GM12878 (cell line): ENCODE measurements around the gene ANAPC5. TPM values are rescaled to one million over a fixed set of nuclear protein-coding genes. Genes with fewer than 3 reads are reported as not detected.

Experiments used
- ATAC-seq: fragments of 200-7000 bp; cut with Tn5 transposase; 3 replicates; pipeline ENCODE4 v1.9.1; 2020; ENCODE audit warnings: mild to moderate bottlenecking, moderate library complexity
- BruUV-seq: library from RNA; stranded (reverse); fragments of 400-500 nt; replicated peaks from 2 replicates; lab custom pipeline; 2021; lab: Mats Ljungman, UMichigan
- CTCF ChIA-PET: fragments of 300-600 bp; sonication (Branson Sonifier 250); formaldehyde crosslinking; extraction: SDS; loops from one replicate; lab custom pipeline; 2021; ENCODE audit warnings: inconsistent platforms; lab: Yijun Ruan, JAX
- POLR2A ChIA-PET: fragments of 350-600 bp; formaldehyde crosslinking; extraction: SDS; loops from one replicate; lab custom pipeline; 2021; ENCODE audit warnings: inconsistent platforms; lab: Charles Lee
- RAD21 ChIA-PET: fragments of 300-600 bp; sonication (Branson Sonifier 250); formaldehyde crosslinking; loops from one replicate; lab custom pipeline; 2023; ENCODE audit warnings: antibody characterized with exemption; ENCODE audit not compliant: unreplicated experiment; lab: Charles Lee
- SMC1A ChIA-PET: fragments of 300-600 bp; sonication (Branson Sonifier 250); formaldehyde crosslinking; loops from one replicate; lab custom pipeline; 2023; ENCODE audit not compliant: unreplicated experiment, uncharacterized antibody; lab: Charles Lee
- DNase-seq: peaks from one replicate; pipeline ENCODE4 v3.0.0-alpha.2; 2011; ENCODE audit warnings: low read depth, low spot score
- FAIRE-seq: peaks from 3 replicates; lab custom pipeline; 2011; peaks lifted over from hg19 to GRCh38; lab: Jason Lieb, UNC
- H2AFZ ChIP-seq: 2 replicates; pipeline ENCODE4 v1.6.0; 2011; ENCODE audit warnings: low read depth, low read length, control low read depth; ENCODE audit not compliant: control insufficient read depth
- H3K27ac ChIP-seq: 2 replicates; pipeline ENCODE4 v1.5.1; 2011; ENCODE audit warnings: control low read depth; ENCODE audit not compliant: control insufficient read depth, insufficient read depth
- H3K27me3 ChIP-seq, 2 experiments: replicated peaks in 1 of 2; 2 replicates each; pipeline versions ENCODE4 v1.6.0 to v1.6.1; 2011; ENCODE audit warnings: low read length in 1 of 2; ENCODE audit not compliant: control insufficient read depth in 2 of 2, insufficient read depth in 2 of 2
- H3K36me3 ChIP-seq, 2 experiments: 2 replicates each; pipeline ENCODE4 v1.5.1; 2011; ENCODE audit warnings: low read length in 1 of 2; ENCODE audit not compliant: control insufficient read depth in 2 of 2, insufficient read depth in 2 of 2
- H3K4me1 ChIP-seq: 2 replicates; pipeline ENCODE4 v1.6.1; 2011; ENCODE audit warnings: mild to moderate bottlenecking, low read length, moderate library complexity, mixed read lengths; ENCODE audit not compliant: control insufficient read depth, insufficient read depth
- H3K4me2 ChIP-seq: 2 replicates; pipeline ENCODE4 v1.6.0; 2011; ENCODE audit warnings: control low read depth; ENCODE audit not compliant: control insufficient read depth, insufficient read depth
- H3K4me3 ChIP-seq: fragments of 200-600 bp; sonication (generic); 2 replicates; pipeline ENCODE4 v1.5.1; 2016
- H3K79me2 ChIP-seq: 2 replicates; pipeline ENCODE4 v1.6.0; 2011; ENCODE audit warnings: low read length; ENCODE audit not compliant: control insufficient read depth, insufficient read depth
- H3K9ac ChIP-seq: 2 replicates; pipeline ENCODE4 v1.8.0; 2011; ENCODE audit warnings: low read length, control low read depth, mixed read lengths; ENCODE audit not compliant: control insufficient read depth, insufficient read depth
- H3K9me3 ChIP-seq: replicated peaks from 3 replicates; pipeline ENCODE4 v1.5.1; 2011; ENCODE audit warnings: mild to moderate bottlenecking, low read length; ENCODE audit not compliant: control insufficient read depth, insufficient read depth
- H4K20me1 ChIP-seq: 2 replicates; pipeline ENCODE4 v1.6.0; 2011; ENCODE audit not compliant: control insufficient read depth, insufficient read depth
- POLR2A ChIP-seq: IDR thresholded peaks from 2 replicates; pipeline ENCODE4 v1.6.1; 2011; ENCODE audit warnings: low read depth, mild to moderate bottlenecking, low read length
- POLR2AphosphoS5 ChIP-seq: IDR thresholded peaks from 2 replicates; pipeline ENCODE4 v1.6.1; 2011; ENCODE audit warnings: mild to moderate bottlenecking, low read length, inconsistent platforms
- SUZ12 ChIP-seq: fragments of 200-600 bp; sonication (generic); IDR thresholded peaks from one replicate; pipeline ENCODE4 v1.6.1; 2018; ENCODE audit warnings: antibody characterized with exemption, mild to moderate bottlenecking; ENCODE audit not compliant: unreplicated experiment
- ZNF207 ChIP-seq: fragments of 450-650 bp; IDR thresholded peaks from 2 replicates; pipeline ENCODE4 v1.6.1; 2014; ENCODE audit warnings: antibody characterized with exemption, mild to moderate bottlenecking, borderline replicate concordance
- WGBS: methylation state at CpG from one replicate; pipeline ENCODE4 v1.1.6; 2016; ENCODE audit warnings: low lambda C conversion rate; ENCODE audit not compliant: insufficient replicate concordance, insufficient coverage; ENCODE audit errors: missing lambda C conversion rate; 5-methylcytosine and 5-hydroxymethylcytosine counted together
- in situ Hi-C: fragments of 300-500 bp; cut with MboI; formaldehyde crosslinking; loops from 9 replicates; pipeline ENCODE4 v1.14.3; 2018; ENCODE audit warnings: mixed read lengths
- intact Hi-C: fragments of 100-400 bp; cut with micrococcal nuclease; formaldehyde crosslinking; loops from one replicate; pipeline ENCODE4 v1.14.2; 2022; ENCODE audit not compliant: unreplicated experiment
- polyA plus RNA-seq, 11 experiments: library from polyadenylated mRNA; depleted of rRNA in 4 of 11; unstranded in 6 of 11; stranded (reverse) in 5 of 11; fragments of >200 nt; fragmentation: Nextera tagmentation in 4 of 11; fragmentation: Illumina TruSeq in 1 of 11; extraction: Ambion mirVana in 4 of 11; extraction: Trizol in 1 of 11; gene quantifications; 1 replicate in 1 of 11; 2 replicates in 10 of 11; pipeline versions ENCODE4 v1.2.1 to v1.2.3, GENCODE V29; 2011 to 2016; ENCODE audit warnings: inconsistent platforms in 2 of 11, missing spikeins in 2 of 11, low read depth in 1 of 11
- total RNA-seq, 4 experiments: library from RNA; depleted of rRNA in 3 of 4; stranded (reverse); fragments of >200 nt in 3 of 4; fragmentation: Illumina TruSeq in 1 of 4; extraction: Trizol in 1 of 4; gene quantifications; 2 replicates each; pipeline versions ENCODE4 v1.2.1 to v1.2.3, GENCODE V29; 2013 to 2021
- TF ChIP-seq, protein P1 (sequence below): fragments of 450-650 bp; IDR thresholded peaks from 2 replicates; pipeline ENCODE4 v1.6.1; 2016; ENCODE audit warnings: mild to moderate bottlenecking
- TF ChIP-seq, protein P2 (sequence below): IDR thresholded peaks from 2 replicates; pipeline ENCODE4 v1.6.1; 2012; ENCODE audit warnings: low read length, inconsistent platforms
- TF ChIP-seq, protein P3 (sequence below): fragments of 450-650 bp; formaldehyde crosslinking; IDR thresholded peaks from 2 replicates; pipeline ENCODE4 v1.4.0; 2020; ENCODE audit warnings: mild to moderate bottlenecking, moderate library complexity
- TF ChIP-seq, protein P4 (sequence below): fragments of 450-650 bp; formaldehyde crosslinking; IDR thresholded peaks from 2 replicates; pipeline ENCODE4 v1.4.0; 2022; ENCODE audit warnings: mild to moderate bottlenecking, moderate library complexity
- TF ChIP-seq, protein P5 (sequence below): fragments of 450-650 bp; IDR thresholded peaks from 2 replicates; pipeline ENCODE4 v1.6.1; 2017; ENCODE audit warnings: mild to moderate bottlenecking, moderate library complexity

Gene ANAPC5
- total and polyA plus RNA-seq, 10 of the 15 experiments (the other 5 are each of a cell fraction or from before 2014, with no cell fraction given): 102 to 227 (median 166) TPM

DNA sequence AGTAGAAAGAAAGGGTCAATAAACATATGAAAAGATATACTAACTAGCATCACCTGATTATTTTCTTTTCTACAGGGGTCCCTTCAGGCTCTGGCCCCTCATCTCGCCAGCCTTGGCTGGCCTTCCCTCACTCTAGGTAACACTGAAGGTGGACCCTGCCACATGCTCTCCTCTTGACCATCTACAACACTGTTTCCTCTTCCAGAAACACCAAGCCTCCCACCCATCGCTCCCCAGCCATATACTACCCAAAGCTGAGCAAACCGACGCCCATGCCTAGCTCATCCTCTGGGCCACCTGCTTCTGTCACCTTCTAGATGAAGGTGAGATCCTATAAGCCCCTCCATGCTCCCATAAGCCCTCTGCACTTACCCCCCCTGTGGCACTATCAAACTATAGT, 14.8 kb downstream of the ANAPC5 start:
- ChIA-PET CTCF (interaction anchor here (0.6 to 6.6 kb wide), 7 partner anchors 8 to 345 kb away, joined by 3 to 90 read pairs (median 6); no protein-coding TSS in a partner anchor), SMC1A (interaction anchor here (0.7 to 5.2 kb wide), 3 partner anchors 105 to 1427 kb away, joined by 3 to 31 read pairs (median 3); no protein-coding TSS in a partner anchor), POLR2A (interaction anchor here (0.6 kb wide), 2 partner anchors 13 to 122 kb away, joined by 3 read pairs; no protein-coding TSS in a partner anchor), RAD21 (interaction anchor here (1.1 kb wide), 1 partner anchor 106 kb away, joined by 5 read pairs; no protein-coding TSS in a partner anchor)
- 96% methylated on average over 4 of the region's 4 CpGs for WGBS
- DNase-seq: no peak
- no peak for FAIRE-seq
- H3K9me3 ChIP-seq: no peaks in the 10 kb centered on the region
- no peak overlapping the region for H3K27ac ChIP-seq
- H3K4me2 ChIP-seq: no peak overlapping the region
- no peak overlapping the region for H2AFZ ChIP-seq
- H4K20me1 ChIP-seq: no peaks in the 10 kb centered on the region
- H3K4me1 ChIP-seq: no peaks in the 10 kb centered on the region
- no TSS peak for BruUV-seq
- H3K4me3 ChIP-seq: no peak overlapping the region
- intact Hi-C loops: no loop called here
- in situ Hi-C loops: loop anchor here (25.0 kb wide), 1 partner anchor 100 kb away; no protein-coding TSS in a partner anchor
- H3K9ac ChIP-seq: no peak overlapping the region
- H3K36me3 ChIP-seq: peaks cover 6 to 24% of the 10 kb centered on the region in 2 experiments
- no peaks in the 10 kb centered on the region for H3K79me2 ChIP-seq
- no peaks in the 10 kb centered on the region for H3K27me3 ChIP-seq
- ATAC-seq: no peak
- TF ChIP-seq, protein P1, sequence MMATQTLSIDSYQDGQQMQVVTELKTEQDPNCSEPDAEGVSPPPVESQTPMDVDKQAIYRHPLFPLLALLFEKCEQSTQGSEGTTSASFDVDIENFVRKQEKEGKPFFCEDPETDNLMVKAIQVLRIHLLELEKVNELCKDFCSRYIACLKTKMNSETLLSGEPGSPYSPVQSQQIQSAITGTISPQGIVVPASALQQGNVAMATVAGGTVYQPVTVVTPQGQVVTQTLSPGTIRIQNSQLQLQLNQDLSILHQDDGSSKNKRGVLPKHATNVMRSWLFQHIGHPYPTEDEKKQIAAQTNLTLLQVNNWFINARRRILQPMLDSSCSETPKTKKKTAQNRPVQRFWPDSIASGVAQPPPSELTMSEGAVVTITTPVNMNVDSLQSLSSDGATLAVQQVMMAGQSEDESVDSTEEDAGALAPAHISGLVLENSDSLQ: no peak
- TF ChIP-seq, protein P2, sequence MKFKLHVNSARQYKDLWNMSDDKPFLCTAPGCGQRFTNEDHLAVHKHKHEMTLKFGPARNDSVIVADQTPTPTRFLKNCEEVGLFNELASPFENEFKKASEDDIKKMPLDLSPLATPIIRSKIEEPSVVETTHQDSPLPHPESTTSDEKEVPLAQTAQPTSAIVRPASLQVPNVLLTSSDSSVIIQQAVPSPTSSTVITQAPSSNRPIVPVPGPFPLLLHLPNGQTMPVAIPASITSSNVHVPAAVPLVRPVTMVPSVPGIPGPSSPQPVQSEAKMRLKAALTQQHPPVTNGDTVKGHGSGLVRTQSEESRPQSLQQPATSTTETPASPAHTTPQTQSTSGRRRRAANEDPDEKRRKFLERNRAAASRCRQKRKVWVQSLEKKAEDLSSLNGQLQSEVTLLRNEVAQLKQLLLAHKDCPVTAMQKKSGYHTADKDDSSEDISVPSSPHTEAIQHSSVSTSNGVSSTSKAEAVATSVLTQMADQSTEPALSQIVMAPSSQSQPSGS: no peak
- TF ChIP-seq POLR2A: peak; percentile 25; the same call in 1 of the 2 replicates
- TF ChIP-seq, protein P3, sequence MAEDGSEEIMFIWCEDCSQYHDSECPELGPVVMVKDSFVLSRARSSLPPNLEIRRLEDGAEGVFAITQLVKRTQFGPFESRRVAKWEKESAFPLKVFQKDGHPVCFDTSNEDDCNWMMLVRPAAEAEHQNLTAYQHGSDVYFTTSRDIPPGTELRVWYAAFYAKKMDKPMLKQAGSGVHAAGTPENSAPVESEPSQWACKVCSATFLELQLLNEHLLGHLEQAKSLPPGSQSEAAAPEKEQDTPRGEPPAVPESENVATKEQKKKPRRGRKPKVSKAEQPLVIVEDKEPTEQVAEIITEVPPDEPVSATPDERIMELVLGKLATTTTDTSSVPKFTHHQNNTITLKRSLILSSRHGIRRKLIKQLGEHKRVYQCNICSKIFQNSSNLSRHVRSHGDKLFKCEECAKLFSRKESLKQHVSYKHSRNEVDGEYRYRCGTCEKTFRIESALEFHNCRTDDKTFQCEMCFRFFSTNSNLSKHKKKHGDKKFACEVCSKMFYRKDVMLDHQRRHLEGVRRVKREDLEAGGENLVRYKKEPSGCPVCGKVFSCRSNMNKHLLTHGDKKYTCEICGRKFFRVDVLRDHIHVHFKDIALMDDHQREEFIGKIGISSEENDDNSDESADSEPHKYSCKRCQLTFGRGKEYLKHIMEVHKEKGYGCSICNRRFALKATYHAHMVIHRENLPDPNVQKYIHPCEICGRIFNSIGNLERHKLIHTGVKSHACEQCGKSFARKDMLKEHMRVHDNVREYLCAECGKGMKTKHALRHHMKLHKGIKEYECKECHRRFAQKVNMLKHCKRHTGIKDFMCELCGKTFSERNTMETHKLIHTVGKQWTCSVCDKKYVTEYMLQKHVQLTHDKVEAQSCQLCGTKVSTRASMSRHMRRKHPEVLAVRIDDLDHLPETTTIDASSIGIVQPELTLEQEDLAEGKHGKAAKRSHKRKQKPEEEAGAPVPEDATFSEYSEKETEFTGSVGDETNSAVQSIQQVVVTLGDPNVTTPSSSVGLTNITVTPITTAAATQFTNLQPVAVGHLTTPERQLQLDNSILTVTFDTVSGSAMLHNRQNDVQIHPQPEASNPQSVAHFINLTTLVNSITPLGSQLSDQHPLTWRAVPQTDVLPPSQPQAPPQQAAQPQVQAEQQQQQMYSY: no peak
- TF ChIP-seq ZNF207: no peak
- TF ChIP-seq, protein P4, sequence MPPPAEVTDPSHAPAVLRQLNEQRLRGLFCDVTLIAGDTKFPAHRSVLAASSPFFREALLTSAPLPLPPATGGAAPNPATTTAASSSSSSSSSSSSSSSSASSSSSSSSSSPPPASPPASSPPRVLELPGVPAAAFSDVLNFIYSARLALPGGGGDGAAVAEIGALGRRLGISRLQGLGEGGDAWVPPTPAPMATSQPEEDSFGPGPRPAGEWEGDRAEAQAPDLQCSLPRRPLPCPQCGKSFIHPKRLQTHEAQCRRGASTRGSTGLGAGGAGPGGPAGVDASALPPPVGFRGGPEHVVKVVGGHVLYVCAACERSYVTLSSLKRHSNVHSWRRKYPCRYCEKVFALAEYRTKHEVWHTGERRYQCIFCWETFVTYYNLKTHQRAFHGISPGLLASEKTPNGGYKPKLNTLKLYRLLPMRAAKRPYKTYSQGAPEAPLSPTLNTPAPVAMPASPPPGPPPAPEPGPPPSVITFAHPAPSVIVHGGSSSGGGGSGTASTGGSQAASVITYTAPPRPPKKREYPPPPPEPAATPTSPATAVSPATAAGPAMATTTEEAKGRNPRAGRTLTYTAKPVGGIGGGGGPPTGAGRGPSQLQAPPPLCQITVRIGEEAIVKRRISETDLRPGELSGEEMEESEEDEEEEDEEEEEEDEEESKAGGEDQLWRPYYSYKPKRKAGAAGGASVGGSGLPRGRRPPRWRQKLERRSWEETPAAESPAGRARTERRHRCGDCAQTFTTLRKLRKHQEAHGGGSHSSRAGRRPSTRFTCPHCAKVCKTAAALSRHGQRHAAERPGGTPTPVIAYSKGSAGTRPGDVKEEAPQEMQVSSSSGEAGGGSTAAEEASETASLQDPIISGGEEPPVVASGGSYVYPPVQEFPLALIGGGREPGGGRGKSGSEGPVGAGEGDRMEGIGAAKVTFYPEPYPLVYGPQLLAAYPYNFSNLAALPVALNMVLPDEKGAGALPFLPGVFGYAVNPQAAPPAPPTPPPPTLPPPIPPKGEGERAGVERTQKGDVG: no peak
- TF ChIP-seq, protein P5, sequence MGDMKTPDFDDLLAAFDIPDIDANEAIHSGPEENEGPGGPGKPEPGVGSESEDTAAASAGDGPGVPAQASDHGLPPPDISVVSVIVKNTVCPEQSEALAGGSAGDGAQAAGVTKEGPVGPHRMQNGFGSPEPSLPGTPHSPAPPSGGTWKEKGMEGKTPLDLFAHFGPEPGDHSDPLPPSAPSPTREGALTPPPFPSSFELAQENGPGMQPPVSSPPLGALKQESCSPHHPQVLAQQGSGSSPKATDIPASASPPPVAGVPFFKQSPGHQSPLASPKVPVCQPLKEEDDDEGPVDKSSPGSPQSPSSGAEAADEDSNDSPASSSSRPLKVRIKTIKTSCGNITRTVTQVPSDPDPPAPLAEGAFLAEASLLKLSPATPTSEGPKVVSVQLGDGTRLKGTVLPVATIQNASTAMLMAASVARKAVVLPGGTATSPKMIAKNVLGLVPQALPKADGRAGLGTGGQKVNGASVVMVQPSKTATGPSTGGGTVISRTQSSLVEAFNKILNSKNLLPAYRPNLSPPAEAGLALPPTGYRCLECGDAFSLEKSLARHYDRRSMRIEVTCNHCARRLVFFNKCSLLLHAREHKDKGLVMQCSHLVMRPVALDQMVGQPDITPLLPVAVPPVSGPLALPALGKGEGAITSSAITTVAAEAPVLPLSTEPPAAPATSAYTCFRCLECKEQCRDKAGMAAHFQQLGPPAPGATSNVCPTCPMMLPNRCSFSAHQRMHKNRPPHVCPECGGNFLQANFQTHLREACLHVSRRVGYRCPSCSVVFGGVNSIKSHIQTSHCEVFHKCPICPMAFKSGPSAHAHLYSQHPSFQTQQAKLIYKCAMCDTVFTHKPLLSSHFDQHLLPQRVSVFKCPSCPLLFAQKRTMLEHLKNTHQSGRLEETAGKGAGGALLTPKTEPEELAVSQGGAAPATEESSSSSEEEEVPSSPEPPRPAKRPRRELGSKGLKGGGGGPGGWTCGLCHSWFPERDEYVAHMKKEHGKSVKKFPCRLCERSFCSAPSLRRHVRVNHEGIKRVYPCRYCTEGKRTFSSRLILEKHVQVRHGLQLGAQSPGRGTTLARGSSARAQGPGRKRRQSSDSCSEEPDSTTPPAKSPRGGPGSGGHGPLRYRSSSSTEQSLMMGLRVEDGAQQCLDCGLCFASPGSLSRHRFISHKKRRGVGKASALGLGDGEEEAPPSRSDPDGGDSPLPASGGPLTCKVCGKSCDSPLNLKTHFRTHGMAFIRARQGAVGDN: no peak
- TF ChIP-seq SUZ12: no peak
- peak; percentile 24; the same call in 1 of the 2 replicates for TF ChIP-seq POLR2AphosphoS5
